Activated CD4-positive, CD25-positive, alpha-beta regulatory T cell treated with anti-CD3 and anti-CD28 coated beads, Interleukin-2, amount 50 U/mL, for 16 hours (primary cell): ENCODE results near the gene TRPC4AP.

ENCODE experiments used
- DNase-seq: peaks from one replicate; pipeline ENCODE4 v3.0.0-alpha.2; 2020; ENCODE audit warnings: low read depth, low spot score

The TRPC4AP gene

DNA sequence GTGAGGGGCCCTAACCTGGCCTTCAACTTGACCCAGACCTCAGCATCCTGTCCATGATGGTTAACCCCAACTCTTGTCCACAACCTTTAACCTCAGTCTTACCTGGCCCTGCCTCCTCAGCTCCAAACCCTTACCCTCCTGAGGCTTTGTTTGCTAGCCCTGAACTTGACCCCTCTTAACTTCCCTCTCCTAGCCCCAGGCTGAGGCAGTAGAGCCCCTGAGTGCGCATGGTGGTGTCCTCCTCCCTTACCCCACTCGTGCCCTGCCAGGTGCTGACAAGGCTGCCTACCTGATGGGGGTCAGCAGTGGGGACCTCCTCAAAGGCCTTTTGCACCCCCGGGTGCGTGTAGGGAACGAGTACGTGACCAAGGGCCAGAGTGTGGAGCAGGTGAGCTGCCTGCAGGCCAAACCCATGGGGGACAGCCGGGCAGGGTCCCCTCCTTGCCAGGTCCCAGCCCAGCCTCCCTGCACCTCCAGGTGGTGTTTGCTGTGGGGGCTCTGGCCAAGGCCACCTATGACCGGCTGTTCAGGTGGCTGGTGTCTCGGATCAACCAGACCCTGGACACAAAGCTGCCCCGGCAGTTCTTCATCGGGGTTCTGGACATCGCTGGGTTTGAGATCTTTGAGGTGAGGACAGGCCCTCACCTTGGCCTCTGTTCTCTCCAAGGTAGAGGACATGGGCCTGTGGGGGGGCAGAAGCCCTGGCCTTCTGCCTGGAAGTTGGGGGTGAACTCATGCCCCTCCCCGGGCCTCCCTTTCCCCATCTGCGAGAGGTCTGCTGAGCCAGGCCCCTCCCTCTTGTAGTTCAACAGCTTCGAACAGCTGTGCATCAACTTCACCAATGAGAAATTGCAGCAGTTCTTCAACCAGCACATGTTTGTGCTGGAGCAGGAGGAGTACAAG, 105.1 kb downstream of the TRPC4AP start:
- DNase-seq, result no peak

DNA sequence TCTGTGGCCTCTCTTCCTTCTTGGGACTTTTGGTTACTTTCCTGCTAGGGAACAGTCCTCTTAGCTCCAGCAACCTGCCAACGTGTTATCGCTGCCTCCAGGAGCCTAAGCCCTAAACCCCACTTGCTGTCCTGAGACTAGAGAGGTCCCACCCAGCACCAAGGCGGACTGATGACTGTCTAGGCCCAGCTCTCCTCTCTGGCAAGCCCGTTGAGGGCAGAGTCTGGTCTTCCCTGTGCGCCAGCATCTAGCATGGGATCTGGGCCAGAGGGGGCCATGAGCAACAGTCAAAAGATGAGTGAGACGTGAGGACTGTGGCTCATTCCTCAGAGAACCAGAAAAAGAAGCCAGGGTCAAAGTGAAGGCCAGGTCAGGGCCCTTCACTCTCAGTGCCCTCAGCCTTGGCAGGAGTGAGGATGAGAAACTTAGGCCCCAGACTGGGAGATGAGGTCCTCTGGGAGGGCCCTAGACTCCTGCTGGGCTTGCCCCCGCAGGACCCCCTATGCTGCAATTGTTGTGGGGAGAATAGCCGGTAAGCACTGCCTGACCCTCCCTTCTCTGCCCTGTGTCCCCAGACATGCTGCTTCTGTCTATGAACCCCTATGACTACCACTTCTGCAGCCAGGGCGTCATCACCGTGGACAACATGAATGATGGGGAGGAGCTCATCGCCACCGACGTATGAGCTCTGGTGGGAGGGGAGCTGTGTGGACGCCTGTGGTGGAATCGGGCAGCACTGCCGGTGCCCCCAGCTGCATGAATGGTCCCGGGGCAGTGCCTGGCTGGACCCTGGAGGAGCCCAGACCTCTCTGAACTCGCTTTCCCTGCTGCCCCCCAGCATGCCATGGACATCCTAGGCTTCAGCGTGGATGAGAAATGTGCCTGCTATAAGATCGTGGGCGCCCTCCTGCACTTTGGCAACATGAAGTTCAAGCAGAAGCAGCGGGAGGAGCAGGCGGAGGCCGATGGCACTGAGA, 106.0 kb downstream of the TRPC4AP start:
- no peak for DNase-seq

DNA sequence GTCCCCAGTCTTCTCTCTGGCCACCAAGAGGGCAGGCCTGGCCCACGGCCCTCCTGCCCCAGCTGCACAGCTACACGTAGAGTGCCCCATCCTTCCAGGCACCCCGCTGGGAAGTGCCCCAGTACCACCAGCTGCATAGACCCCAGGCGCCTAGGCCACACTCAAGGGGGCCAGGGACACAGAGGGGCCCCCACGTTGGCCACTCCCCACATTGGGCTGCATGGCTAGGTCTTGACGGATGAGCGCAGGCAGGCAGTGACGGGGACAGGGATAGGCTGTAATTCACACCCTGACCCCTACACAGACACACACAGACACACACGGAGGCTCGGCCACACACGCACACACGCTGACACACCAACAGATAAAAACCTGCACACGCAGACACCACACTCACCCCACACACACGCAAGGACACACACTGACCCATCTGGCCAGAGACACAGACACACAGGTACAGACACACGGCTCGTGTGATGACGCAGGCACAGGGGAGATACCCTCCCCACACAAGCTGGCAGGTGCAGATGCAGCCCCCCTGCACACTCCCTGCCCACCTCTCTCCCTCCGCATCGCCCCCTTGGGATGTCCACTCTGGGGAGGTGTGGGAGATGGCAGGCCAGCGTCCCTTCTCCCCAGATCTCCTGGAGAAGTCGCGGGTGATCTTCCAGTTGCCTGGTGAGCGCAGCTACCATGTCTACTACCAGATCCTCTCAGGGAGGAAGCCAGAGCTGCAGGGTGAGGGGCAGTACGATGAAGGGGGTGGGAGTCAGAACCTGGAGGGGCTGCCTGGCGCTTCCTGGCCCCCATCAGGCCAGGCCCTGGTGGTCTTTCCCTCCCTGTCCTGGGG, 106.9 kb downstream of the TRPC4AP start:
- DNase-seq, result no peak

DNA sequence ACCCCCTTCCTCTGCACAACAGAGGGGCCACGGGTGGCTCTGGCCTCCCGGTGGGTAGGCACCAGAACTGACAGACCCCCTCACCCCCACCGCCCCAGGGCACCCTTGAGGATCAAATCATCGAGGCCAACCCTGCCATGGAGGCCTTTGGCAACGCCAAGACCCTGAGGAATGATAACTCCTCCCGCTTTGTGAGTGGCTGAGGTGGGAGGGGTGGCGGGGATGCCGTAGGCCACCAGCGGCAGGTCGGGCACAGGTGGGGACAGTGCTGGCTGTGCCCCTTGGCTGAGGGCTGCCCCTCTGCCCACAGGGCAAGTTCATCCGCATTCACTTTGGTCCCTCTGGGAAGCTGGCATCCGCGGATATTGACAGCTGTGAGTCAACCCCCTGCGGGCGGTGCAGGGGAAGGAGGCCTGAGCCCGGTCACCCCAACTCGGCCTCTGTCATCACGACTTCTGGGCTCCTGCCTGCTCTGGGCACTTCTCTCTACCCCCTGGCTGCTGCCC, 107.8 kb downstream of the TRPC4AP start:
- DNase-seq, result no peak

DNA sequence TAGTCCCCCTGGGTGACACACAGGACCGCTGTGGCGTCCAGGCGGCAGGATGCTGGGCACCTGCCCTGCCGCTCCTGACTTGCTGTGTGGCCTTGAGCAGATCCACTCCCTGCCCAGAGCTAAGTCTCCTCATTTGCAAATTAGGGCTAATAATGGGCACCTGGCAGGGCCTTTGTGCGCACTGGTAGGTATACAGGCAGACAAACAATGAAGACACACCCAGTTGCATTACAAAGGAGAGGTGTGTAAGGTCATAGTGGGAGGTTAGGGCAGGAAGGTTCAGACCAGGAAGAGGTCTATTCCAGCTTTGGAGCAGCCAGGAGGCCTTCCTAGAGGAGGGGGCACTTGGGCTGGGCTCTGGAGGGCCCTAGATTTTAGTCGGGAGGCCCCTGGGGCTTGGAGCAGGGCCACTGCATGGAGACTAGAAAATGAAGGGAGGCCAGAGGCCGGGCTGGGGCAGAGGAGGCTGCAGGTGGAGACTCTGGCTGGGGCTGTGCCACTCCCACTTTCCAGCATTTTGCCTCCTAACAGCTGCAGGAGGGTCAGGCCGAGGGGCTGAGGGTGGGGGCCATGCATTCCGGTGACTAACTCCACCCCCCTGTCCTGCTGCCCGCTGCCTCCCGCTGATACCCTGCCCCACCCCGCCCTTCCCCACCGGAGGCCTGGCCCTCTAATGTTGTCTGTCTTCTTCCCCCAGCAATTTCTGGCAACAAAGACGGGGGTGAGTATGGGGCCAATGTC, 108.4 kb downstream of the TRPC4AP start:
- no peak for DNase-seq

DNA sequence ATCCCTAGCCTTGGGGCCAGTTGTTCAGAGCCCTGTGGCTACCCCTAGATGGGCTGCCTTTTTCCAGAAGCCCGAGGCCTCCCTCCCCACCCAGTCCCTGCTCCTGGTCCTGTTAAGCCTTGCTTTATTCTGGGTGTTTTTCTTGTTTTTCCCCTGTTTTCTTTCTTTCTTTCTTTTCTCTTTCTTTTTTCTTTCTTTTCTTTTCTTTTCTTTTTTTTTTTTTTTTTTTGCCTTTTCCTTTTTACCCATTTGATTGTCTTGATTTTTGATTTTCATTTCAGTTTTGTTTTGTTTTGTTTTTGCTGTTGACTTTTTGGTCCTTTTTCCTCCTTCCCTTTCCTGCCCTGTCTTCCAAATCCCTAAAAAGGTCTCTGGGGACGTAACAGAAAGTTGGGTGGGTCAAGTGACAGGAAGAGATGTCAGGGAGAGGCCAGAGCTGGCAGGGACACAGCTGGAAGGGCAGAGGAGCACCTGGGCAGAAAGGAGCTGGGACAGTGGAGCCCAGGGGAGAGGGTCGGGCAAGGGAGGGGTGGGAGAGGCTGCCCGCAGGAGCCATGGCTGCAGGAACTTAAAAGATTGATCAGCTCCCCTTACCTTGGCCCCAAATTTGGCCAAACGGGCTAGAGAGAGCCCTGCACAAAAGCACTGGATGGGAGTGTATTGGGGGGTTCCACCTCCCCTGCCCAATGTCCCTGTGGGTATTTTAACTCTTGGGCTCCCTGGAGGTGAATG, 109.4 kb downstream of the TRPC4AP start:
- DNase-seq, result no peak

DNA sequence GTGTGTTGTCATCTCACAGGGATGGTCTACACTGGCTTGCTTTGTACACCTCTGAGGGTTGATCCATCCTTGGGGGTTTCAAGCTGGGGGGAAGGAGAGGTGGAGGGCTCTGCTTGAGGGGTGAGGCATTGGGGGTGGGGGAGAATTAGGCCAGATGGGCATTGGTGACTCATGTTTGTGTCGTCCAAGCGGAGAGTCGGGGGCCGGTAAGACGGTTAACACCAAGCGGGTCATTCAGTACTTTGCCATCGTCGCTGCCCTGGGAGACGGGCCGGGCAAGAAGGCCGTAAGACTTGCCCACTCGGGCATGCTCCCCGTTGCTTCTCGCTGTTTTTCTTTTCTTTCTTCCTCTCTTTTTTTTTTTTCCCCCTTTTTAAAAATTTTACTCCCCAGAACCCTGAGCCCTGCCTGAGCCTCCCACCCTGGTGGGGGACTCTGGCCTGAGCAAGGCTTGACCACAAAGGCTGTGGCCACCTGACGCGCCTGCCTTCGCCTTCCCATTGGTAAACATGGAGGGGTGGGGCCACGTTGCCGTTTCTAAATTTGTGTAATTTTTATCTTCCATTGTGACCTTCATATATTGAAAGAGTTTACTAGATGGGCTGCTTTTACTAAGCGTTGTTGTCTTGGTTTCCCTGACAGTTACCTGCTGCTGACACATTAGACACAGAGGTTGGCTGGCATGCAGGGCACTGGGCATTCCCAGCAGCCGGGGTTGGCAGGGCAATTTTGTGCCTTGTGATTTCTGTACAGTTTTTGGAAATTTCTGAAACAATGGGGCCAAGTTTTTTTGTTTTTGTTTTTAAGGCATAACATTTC, 110.1 kb downstream of the TRPC4AP start:
- DNase-seq, result no peak

DNA sequence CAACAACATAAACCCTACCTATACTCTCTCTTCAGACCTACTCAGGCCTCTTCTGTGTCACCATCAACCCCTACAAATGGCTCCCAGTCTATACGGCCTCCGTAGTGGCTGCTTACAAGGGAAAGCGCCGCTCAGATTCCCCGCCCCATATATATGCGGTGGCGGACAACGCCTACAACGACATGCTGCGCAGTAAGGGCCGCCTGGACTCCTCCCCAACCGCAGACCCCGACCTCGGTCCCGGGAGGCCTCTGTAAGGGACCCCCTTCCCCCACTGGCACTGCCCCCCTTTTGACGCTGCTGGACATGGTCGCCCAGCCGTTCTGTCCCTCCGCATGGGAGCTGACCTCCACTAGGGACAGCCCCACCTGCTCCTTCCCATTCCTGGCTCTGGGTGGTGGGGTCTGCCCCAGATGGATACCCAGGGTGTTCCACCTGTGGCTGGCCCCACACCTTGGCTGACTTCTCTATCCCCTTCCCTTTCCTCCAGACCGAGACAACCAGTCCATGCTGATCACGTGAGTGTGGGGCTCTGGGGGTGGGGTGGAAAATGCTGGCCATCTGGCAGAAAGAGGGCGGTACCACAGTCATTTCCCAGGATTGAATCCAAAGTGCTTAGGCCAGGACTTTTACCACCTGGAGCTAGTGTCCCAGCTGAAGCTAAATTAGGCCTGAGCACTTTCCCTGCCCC, 111.9 kb downstream of the TRPC4AP start:
- DNase-seq, result no peak

DNA sequence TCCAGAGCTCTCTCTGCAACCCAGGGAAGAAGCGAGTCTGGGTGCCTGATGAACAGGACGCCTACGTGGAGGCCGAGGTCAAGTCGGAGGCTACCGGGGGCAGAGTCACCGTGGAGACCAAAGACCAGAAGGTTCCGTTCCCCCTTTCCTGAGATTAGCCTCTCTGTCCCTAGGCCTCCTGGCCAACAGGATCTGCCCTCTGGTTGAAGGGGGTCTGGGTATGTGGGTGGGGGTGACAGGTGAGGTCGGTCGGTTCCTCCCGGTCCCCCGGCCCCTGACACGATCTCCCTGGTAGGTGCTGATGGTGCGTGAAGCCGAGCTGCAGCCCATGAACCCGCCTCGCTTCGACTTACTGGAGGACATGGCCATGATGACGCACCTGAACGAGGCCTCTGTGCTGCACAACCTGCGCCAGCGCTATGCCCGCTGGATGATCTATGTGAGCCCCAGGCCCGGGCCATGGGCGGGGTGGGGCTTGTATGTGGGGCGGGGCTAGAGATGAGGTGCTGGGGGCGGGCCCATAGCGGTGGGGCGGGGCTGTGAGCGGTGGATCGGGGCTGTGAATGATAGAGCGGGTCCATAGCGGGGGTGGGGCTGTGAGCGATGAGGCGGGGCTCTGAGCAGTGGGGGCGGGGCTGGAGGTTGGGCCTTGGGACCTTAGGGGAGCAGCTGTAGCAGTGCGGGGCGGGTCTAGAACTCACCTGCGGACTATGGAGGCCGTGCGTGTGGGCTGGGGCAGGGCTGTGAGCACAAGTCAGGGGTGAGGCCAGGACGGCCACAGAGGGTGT, 113.0 kb downstream of the TRPC4AP start:
- DNase-seq, result no peak

DNA sequence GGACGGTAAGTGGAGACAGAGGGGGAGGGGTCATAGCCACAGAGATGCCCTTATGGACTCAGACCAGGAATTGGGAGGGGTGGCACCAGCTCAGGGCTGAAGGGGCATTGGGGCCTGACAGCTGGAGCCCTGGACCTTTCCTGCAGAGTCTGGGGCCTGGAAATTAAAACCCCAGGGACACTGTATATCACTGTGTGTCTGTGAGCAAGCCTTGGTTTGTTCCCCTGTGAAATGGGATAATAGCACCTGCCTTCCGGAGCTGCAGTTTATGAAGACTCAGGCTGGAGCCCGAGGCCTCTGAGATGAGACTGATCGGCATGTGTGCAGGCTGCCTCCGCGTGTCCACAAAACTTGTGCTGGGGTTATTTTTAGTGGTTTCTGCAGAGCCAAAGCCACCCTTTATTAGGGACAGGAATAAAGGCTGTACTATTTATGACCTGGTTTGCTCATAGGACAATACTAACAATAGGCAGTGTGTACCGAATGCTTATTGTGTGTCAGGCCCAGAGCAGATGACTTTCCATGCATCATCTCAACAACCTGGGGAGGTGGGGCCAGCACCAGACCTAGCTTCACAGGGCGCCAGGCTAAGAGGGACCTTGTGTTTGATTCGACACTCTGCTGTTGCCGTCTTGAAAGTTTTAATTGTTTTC, 114.4 kb downstream of the TRPC4AP start:
- no peak for DNase-seq

DNA sequence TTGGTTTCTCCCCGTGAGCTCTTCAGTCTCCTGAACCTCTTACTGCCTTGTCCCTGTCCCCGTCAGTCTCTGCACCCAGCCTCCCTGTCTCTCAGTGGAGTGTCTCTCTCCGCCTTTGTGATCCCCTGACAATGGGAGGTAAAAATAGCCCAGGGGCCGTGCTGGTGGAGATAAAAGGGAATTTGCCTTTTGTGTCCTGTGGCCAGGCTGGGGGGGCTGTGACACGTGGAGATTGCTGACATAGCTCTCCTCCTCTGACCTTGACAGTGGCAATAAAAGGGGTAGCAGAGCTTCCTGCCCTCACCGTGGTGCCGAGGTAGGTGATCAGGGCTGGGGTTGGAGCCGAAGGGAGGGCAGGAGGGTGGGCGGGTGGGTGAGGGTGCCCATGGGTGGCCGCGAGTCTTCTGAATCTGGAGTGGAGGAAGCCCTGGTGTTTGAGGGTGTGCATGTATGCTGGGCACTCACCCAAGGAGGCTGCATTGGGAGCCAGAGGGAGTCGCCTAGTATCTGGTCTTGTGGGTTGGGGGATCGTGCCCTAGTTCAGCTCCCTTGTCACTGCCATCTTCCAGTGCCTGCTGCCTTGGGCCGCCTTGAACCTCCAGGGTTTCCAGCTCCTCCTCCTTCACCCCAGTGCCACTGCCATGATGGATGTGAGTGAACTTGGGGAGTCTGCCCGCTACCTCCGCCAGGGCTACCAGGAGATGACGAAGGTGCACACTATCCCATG, 115.1 kb downstream of the TRPC4AP start:
- DNase-seq, result no peak

DNA sequence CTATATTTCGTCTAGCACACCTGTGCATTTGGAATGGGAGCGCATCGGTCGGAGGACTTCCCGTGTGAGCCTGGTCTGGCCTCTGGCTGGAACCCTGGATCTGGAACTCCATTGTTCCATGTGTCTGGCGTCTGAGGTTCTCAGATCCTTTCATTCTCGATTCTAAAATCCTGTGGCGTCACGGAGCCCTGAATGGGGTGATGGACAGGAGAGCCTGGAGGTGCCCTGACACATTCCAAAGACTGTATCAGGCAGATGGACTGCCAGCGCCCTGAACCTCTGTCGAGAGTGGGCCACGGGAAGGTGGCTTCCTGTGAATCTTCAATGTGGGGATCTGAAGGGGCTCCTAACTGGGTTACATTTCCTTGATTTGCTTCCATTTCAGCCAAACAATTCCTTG, 116.3 kb downstream of the TRPC4AP start:
- no peak for DNase-seq

DNA sequence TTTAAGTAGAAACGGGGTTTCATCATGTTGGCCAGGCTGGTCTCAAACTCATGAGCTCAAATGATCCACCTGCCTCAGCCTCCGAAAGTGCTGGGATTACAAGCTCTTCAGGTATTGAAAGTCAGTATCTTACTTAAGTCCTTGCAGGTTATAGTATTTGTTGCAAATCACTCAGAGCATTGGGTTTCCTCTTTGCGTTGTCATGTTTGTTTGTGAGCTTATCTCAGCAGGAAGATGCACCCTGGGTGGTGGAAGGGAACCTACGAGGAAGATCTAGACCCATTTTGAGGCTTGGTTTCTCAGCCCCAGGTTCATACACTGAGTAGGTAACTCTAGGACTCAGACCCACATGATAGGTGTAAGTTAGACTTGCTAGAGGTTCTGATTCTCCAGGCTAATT, 118.4 kb downstream of the TRPC4AP start:
- DNase-seq, result no peak

DNA sequence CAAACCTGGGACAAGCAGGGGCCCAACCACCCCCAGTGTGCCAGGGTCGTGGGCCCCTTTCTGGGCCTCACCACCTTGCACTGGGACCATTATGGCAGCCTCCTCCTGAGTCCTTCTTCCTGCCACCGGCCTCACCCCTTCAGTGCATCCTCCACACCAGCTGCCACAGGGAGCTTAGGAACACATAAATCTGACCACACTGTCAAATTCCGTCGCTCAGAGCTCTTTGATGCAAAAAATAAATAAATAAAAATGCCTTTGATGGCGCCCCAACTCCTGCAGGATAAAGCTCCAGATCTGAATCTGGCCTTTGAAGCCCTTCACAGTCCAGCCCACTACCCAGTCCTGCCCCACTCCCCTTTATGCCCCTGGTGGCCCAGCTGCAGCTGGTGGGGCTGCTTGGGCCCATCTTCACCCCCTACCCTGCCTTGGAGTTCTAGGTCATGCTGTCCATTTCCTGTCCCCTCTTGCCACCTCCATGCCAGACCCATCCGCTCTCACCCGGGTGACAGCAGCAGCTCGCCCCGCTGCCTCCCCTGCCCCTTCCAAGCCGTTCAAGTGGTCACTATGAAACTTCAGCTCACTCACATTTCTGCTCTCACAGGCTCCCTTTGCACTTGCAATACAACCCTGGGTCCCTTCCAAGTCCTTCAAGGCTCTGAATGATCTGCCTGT, 120.9 kb downstream of the TRPC4AP start:
- no peak for DNase-seq

DNA sequence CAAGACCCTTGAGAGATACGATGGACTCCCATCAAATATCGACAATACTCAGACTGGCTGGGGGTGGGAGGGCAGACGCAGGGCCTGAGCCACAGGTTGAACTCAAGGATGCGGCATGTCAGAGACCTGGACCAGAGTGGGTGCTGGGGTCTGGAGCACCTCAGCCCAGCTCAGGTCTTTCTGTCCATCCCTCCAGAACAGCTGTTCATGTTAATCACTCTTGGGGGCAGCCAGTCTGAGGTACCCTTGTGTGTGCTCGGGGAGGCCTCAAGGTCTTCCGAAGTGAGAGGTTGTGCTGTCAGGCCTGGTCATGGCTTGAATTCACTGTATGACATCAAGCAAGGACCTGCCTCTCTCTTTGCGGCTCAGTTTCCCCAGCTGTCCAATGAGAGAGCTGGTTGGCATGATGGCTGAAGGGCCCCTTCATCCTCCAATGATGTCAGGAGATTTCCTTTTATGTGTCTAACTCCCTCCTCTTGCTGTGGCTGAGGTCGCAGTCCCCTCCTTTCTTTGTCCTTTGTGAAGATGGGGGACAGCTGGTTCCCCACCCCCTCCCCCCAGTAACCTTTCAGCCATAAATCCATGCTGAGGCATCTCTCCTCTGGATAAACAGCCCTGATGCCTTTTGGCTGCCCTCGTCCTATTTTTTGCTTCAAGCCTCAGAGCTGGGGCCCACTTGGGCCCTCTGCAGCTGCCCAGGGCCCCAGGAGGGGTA, 121.6 kb downstream of the TRPC4AP start:
- no peak for DNase-seq
